NCI-H1105 treated with DMSO at 0.1 percent for 48 hours (cell line): Measurements from ENCODE around the gene CCDC60.

Experiments used
- DNase-seq: peaks from one replicate; lab custom pipeline; 2025; lab: John Stamatoyannopoulos, UW

The CCDC60 gene

DNA sequence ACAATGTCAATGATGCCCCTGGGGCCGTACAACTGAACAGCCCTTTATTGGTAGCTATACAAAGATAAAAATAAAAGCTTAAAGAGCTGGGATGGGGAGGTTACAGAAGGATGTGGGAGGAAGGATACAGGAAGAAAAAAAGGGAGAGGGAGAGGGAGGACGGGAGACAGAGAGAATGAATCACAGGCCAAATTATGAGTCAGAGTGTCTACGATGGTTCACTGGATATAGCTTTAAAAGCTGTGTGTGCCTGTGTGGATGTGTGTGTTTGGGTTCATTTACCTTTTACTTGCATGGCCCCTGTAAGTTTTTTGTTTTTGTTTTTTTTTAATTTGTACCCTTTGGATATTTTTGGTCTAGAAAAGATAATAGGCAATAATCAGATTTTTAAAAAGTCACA, 111.9 kb downstream of the CCDC60 start:
- no peak for DNase-seq

DNA sequence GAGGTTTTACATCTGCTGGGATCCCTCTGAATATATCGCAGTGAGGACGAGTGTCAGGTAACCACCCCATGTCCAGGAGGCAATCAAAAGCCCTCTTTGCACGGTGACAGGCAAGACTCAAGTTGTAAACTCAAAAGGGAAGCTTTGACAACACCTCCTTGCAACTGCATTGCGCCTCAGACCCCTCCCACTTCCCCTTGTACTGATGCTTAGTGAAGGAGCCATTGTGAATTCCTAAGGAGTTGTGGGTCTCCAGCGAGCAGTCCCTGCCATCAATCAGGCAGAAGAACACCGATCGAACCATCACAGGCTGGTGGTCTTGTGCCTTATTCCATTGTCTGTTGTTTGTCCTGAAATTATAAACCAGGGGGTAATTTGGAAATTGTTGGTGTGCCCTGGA, 112.6 kb downstream of the CCDC60 start:
- no peak for DNase-seq

GRCh38 chr12:119447618-119448017, 113.1 kb downstream of the CCDC60 start:
- DNase-seq: peak; percentile 5

DNA sequence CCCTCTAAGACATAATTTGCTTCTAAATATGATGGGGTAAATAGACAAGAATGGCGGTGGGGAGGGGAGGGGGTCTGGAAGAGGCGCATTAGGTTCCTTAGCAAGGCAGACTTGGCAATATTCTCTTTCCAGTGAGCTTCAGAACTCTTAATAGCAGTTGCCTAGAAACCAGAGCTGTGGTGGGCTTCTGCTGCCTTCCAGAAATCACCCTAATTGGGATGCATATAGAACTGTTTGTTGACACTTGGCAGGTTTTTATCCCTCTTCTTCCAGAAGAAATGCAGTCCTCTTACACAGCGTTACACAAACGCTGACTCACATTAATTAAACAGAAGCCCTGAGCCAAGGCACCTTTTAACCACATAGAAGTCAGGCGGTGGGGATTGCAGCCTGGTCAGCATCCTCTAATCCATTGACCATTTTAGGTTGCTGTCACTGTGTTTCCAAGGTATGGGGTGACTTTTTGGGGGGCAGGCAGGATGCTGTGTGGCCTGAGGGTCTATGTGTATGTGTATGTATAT, 114.1 kb downstream of the CCDC60 start:
- DNase-seq: peak; percentile 75

DNA sequence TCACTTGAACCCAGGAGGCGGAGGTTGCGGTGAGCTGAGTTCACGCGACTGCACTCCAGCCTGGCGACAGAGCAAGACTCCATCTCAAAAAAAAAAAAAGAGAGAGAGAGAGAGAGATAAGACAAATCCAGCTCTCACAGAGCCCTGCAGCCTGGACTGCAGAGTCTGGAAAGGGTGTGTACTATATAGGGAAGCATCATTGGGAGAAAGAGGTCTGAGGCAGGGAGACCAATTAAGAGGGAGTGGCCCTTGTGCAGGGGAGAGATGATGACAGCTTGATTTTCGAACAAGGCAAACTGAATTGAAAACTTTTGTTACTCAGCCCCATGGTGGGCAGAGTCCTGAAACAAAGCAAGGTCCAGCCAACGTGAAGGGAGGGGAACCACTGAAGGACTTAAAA, 116.2 kb downstream of the CCDC60 start:
- DNase-seq: no peak

GRCh38 chr12:119456824-119457223, 122.3 kb downstream of the CCDC60 start:
- DNase-seq: no peak

DNA sequence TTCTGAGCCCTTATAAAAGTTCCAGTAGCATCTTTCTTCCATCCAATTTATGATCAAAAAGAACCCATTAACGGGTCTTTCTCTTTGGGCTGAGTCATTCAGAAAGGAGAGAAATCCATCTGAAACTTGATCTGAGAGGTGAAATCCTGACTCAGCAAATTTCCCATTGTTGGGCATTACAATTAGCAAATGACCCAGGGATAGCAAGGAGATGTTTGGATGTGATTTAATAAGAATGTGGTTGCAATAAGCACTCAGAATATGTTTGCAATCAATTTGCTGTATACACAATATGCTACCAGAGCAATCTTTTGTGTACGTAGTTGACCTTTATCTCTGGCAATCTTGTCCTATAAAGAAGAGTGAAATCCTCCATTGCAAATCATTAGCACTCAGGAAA, 122.7 kb downstream of the CCDC60 start:
- peak; percentile 61 for DNase-seq

DNA sequence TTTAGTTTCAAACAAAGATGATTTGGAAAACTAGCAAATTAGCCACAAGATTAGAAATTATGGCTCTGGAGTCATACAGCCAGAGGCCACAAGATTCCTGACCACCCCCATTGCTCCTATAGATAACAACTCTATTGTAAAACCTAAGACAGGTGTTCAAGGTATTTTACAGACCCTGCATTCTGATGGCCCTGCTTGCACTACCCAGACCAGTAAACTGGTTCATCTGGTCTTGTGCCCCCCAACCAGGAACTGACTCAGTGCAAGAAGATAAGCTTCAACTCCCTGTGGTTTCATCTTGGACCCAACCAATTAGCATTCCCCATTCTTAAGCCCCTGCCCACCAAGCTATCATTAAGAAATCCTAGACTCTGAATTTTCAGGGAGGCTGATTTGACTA, 125.0 kb downstream of the CCDC60 start:
- no peak for DNase-seq

DNA sequence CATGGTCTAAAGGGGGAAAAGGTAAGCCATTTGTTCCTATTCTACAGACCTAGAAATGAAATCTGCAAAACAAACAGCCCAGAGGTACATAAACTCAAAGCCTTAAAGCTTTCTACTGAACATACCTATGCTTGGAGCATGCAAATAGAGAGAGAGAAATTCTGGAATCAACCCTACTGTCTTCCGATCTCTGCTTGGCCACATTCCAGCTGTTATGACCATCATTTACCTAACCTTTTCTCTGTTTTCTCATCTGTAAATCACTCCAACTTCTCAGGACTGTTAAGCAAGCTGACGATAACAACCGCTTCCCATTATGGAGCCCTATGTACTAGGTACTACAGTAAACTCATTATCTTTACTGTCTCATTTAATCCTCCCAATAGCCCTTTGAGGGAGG, 126.3 kb downstream of the CCDC60 start:
- no peak for DNase-seq

DNA sequence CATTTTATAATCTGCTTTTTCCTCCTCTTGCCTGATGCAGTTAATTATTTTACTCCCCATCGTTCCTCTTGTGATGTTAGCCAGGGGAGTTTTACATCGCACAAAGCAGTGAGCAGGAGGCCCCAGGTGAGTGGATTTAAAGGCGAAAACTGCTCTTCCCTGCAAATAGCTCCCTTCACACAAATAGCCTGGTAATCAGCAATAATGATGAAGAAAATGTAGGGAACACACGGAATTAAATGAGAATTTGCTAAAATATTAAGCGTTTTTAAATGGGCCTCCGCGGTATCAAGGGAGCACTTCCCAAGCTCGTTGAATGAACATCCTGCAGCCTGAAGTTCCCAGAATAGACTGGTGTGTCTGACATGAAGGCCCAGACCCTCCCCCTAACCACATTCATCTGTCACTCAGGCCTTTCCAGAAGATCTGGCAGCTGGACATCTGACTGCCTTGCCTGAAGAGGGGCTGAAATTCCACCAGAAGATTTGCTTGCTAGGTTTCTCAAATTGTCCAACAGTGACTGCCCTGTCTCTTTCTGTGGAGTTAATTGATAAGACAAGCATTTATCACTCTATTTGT, 127.2 kb downstream of the CCDC60 start:
- no peak for DNase-seq

- no peak for DNase-seq
These were observed 128.8 kb downstream of the CCDC60 start for GRCh38 chr12:119463211-119463926.

DNA sequence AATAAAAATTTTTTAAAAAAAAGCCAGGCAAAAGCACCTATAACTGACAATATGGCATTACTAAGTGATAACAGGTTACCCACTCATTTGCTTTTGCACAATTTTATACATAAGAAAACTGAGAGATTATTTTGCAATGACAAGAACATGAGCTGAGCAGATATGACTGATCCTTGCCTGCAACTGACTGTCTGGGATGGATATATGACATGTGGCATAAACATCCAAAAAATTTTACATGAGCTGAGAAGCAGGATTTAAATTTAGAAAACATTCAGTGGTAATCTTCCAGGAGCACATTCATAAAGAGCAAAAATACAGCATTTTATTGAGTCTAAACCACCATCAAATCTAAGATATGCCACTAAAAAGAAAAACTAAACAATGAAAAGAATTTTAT, 133.8 kb downstream of the CCDC60 start:
- no peak for DNase-seq

DNA sequence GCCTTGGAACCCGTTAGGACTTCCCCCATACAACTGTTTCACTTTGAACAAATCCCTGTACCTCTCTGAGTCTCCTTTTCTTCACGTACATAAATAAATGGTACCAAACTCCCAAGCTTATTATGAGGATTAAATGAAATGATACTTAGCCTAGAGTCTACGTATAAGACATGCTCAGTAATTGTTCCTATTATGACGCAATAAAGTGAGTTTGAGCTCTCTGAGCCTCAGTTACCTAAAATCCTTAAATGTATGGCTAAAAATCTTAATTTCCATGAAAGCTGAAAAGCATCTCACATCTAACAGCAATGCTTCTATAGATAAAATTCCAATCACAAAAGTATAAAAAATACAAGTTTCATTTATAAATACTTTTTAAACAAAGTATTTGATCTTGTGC, 141.1 kb downstream of the CCDC60 start:
- DNase-seq: no peak

GRCh38 chr12:119476951-119477350, 142.4 kb downstream of the CCDC60 start:
- DNase-seq: no peak

DNA sequence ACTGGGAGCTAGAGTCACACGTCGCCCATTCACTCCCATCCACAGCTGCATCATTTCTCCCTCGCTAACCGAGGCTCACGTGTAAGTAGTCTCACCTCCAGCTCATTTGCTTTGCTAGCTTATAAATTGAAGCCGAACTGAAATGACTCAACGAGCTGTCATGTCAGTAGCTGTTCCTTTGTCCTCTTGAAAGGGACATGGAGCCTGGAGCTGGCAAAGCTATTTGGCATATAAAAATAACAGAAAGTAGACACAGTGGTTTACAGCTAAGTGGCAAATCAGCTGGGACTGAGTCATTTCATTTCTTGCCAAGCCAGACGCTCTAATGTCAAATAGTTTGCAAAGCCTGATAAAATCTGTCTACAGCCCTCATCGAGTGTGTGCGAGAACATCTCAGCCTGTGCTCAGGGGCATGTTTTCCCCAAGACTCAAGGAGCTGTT, 144.6 kb downstream of the CCDC60 start:
- no peak for DNase-seq

DNA sequence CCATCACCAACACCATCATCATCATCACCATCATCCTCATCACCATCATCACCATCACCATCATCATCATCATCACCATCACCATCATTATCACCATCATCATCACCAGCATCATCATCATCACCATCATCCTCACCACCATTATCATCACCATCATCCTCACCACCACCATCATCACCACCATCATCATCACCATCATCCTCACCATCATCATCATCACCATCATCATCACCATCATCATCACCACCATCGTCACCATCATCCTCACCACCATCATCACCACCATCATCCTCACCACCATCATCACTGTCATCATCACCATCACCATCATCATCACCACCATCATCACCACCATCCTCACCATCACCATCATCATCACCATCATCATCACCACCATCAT, 146.0 kb downstream of the CCDC60 start:
- no peak for DNase-seq

- DNase-seq: no peak
These were observed 152.1 kb downstream of the CCDC60 start for GRCh38 chr12:119486599-119487154.

DNA sequence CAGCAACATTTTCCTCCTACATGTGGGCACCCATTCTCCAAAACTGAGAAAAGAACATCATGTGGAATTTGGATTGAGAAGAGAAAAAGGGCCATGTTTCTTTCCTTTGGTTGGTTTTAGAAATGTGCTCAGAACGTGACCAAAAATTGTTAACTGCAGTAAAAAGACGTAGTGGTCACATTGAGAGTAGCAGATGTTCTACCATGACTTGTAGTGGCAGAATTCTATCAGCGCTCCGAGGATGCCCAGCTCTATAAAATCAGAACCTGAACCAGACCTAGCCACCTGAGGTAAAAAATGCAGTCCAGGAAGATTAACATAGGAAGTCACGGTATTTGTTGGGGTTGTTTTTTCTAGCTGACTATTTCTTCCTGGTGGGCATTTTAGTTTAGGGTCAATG, 157.3 kb downstream of the CCDC60 start:
- no peak for DNase-seq

- DNase-seq: no peak
These were observed 165.7 kb downstream of the CCDC60 start for GRCh38 chr12:119500209-119500608.

DNA sequence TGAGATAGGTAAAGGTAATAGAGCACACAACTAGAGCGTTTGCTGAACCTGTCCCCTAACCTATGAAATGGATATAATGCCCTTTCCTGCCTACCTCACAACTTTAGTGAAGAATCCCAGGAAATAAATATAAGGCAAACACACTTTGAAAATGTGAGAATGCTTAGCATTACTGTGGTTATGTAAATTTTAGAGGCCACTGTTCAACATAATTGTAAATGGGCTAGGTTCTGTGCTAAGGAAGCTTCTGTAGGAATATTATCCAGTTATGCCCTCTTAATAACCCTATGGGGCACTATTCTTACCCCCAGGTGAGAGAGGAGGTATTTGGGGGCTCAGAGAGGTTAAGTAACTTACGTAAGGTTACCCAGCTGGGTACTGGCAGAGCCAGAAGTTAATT, 166.5 kb downstream of the CCDC60 start:
- DNase-seq: no peak

GRCh38 chr12:119505001-119505400, 170.5 kb downstream of the CCDC60 start:
- no peak for DNase-seq

- DNase-seq: no peak
These were observed 178.4 kb downstream of the CCDC60 start for GRCh38 chr12:119512772-119513497.

DNA sequence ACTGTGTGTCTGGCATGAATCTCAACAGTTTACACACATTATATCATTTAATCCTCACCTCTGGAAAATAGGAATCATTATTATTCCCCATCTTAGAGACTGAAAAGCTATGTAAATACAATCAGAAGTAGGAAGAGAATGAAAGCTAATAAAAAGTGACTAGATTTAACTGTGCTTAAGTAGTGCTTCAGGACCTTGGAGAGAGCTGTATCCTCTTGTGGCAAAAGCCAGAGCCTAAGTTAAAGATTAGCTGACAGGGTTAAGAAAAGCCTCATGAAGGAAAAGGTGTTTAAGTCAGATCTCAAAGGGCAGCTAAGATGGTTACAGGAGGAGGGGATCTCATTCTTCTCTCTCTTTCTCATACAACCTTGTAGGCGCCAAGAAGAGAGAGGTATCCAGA, 193.7 kb downstream of the CCDC60 start:
- DNase-seq: no peak
